Stimulated activated CD4-positive, alpha-beta T cell treated with anti-CD3 and anti-CD28 coated beads, Interleukin-1b, Interleukin-23, amount 100 ng/mL, for 1 hour (primary cell): ENCODE results near the gene SMYD3.

Experiments used
- DNase-seq, 2 donors: peaks; one replicate each; pipeline ENCODE4 v3.0.0-alpha.2; 2020; ENCODE audit warnings: low read depth in 2 of 2

The SMYD3 gene

GRCh38 chr1:246214708-246215509 is 292.2 kb downstream of the SMYD3 start:
- DNase-seq, result no peak

GRCh38 chr1:246213947-246214346 is 293.1 kb downstream of the SMYD3 start:
- no peak for DNase-seq

GRCh38 chr1:246213502-246213901 is 293.6 kb downstream of the SMYD3 start:
- no peak for DNase-seq

GRCh38 chr1:246213036-246213435 is 294.0 kb downstream of the SMYD3 start:
- DNase-seq, result no peak

- no peak for DNase-seq
Observed at GRCh38 chr1:246212013-246212412, 295.1 kb downstream of the SMYD3 start.

GRCh38 chr1:246210756-246211155 is 296.3 kb downstream of the SMYD3 start:
- DNase-seq, result no peak

- no peak for DNase-seq
Observed at GRCh38 chr1:246208105-246208504, 299.0 kb downstream of the SMYD3 start.

GRCh38 chr1:246203180-246203579 is 303.9 kb downstream of the SMYD3 start:
- DNase-seq, result no peak

GRCh38 chr1:246200738-246201137 is 306.3 kb downstream of the SMYD3 start:
- no peak for DNase-seq

- no peak for DNase-seq
Observed at GRCh38 chr1:246200225-246200624, 306.9 kb downstream of the SMYD3 start.

GRCh38 chr1:246199086-246199645 is 307.9 kb downstream of the SMYD3 start:
- DNase-seq, result no peak

- no peak for DNase-seq
Observed at GRCh38 chr1:246198115-246198816, 308.8 kb downstream of the SMYD3 start.

- no peak for DNase-seq
Observed at GRCh38 chr1:246197076-246197475, 310.0 kb downstream of the SMYD3 start.

- no peak for DNase-seq
Observed at GRCh38 chr1:246195296-246195695, 311.8 kb downstream of the SMYD3 start.

- DNase-seq, result no peak
Observed at GRCh38 chr1:246193537-246193936, 313.5 kb downstream of the SMYD3 start.

- DNase-seq, result no peak
Observed at GRCh38 chr1:246189126-246189525, 318.0 kb downstream of the SMYD3 start.

- no peak for DNase-seq
Observed at GRCh38 chr1:246187834-246188372, 319.2 kb downstream of the SMYD3 start.

- no peak for DNase-seq
Observed at GRCh38 chr1:246184503-246184902, 322.6 kb downstream of the SMYD3 start.

- no peak for DNase-seq
Observed at GRCh38 chr1:246182149-246182851, 324.8 kb downstream of the SMYD3 start.

GRCh38 chr1:246181241-246181640 is 325.8 kb downstream of the SMYD3 start:
- no peak for DNase-seq

- DNase-seq, result no peak
Observed at GRCh38 chr1:246179401-246179800, 327.7 kb downstream of the SMYD3 start.

GRCh38 chr1:246178717-246179311 is 328.3 kb downstream of the SMYD3 start:
- no peak for DNase-seq
